HG02759 (cell line): Measurements from ENCODE around the gene ELFN2.
"Not testable (repeated sequence)": the region's sequence is repeated elsewhere in the genome, so short reads cannot be mapped to it uniquely, and the experiment has no call there.

Source experiments
- ATAC-seq: cut with Tn5 transposase; IDR thresholded peaks from one replicate; pipeline ENCODE4 v1.9.1; 2021; ENCODE audit warnings: mild to moderate bottlenecking, moderate library complexity; ENCODE audit not compliant: unreplicated experiment

ELFN2 gene

DNA sequence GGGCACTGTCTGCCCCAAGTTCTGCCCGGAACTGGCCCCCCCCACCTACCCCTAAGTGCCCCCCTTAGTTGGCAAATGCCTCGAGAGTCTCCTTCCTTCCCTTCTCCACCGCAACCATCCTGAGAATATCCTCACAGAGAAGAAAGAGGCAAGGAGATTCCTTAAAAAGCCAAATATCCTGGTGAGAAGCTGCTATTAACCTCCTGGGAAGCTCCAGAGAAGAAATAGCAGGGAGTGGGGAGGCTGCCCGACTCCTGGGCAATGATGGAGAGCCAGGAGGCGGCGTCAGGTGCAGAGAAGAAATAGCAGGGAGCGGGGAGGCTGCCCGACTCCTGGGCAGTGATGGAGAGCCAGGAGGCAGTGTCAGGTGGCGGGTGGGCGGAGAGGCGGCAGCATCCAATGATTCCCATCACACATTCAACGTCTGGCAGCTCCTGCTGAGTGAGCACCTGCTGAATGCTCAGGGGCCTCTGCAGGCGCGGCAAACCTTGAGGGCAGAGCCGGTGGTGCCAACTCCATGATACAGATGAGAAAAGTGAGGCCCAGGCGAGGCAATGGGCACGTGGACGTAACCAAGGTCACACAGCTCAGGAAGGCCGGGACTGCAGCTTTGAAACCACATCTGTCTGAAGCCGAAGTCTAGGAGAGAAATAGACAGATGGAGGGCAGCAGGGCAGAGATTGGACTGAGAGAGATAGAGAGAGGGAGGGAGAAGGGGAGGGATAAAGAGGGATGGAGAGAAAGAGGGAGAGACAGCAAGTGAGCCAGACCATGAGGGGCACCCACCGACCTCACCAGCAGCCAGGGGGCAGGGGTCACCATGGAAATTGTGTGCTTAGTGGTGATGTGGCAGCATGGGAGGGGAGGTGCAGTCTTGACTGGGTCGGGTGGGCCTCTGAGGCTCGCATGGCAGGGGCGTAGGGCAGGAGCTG lies 86.7 kb downstream of the ELFN2 start:
- no peak for ATAC-seq

DNA sequence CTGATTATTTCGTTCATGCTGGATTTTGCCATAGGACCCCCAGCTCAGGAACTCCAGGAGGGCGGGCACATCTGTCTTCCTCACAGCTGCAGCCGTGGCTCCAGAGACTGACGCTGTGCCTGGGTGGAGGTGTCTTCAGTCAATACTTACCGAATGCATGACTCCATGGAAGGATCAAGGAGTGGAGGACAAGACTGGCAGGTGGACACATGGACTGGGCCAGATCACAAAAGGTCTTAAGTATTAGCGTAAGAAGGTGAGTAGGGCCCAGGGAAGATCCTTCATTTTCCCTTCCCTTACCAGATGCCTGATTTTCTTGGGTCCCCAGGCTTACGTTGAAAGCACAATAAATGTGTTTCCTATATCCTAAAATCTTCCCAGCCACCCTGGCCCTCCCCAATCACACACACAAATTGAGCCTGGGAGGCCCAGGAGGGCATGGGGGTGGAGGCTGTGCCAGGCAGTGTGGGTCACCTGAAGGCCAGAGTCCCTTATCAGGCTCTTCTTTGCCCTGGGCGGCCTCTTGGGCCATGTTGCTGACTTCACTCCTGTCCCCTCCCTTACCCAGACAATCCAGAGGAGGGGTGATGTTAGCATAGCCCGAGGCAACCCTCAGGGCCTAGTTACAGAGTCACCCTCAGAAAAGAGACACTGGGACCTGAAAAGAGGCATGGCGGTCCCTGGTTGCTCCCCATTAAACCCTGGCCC lies 88.6 kb downstream of the ELFN2 start:
- ATAC-seq = no peak

DNA sequence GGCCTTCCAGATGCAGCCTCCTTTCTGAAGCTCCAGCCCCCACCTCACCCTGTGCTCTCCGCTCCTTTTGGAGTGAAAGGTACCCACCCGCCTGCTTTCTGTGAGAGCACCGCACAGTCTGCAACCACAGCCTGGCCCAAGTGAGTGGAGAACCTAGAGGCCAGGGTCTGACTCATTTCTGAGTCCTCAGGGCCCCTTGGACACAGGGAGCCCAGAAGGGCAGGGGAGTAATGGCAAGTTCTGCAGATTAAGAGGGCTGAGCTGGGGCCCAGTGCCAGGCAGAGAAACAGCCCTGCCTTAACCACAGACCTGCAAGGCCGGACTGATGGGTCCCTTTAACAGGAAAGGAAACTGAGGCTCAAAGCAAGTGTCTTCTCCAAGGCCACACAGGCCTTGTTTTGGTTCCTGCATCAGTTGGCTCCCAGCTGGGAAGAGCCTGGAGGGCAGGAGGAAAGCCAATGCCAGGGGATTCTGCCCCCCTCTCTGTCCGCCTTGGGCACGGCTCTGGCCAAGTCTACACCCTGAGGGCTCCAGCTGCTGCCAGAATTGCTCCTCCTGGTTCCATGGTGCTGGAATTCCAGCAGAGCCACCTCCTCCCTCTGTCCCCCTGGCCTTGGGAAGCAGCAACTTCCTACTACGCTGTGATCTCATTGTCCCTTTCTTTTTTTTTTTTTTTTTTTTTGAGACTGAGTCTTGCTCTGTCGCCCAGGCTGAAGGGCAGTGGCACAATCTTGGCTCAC lies 89.9 kb downstream of the ELFN2 start:
- ATAC-seq = no peak

DNA sequence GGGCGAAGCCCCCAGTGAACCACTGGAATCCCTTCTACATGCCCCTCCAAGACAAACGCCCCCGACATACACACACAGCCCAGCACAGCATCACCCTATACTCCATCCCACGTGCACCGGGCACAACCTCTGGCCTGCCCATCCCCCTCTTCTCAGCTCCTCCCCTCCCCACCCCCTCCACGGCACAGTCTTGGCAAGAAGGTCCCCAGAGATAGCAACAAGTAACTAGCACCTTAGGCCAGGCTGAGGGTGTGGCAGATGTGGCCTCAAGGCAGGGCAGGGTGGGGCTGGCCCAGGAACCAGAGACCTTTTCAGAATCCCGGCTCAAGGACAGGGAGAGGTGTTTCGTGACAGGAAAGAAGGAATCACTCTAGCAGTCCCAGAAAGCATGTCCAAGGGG lies 90.7 kb downstream of the ELFN2 start:
- ATAC-seq = no peak

DNA sequence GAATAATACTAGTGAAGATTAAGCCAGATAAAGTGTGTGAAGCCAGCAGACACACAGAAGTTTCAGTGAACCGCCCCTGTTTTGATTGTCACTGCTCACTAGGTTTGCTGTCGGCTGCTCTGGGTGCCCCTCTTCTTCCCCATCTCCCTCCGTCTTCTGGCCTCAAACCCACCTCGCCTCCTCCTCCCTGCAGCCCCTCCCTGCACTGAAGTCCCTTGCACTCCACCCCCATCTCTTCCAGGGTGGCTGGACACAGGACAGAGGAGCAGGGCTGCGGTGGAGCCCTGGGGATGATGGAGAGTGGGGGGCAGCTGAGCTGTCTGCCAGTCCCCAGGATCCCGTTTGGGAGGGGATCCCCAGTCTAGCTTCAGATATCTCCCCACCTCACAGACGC lies 91.5 kb downstream of the ELFN2 start:
- ATAC-seq = no peak

DNA sequence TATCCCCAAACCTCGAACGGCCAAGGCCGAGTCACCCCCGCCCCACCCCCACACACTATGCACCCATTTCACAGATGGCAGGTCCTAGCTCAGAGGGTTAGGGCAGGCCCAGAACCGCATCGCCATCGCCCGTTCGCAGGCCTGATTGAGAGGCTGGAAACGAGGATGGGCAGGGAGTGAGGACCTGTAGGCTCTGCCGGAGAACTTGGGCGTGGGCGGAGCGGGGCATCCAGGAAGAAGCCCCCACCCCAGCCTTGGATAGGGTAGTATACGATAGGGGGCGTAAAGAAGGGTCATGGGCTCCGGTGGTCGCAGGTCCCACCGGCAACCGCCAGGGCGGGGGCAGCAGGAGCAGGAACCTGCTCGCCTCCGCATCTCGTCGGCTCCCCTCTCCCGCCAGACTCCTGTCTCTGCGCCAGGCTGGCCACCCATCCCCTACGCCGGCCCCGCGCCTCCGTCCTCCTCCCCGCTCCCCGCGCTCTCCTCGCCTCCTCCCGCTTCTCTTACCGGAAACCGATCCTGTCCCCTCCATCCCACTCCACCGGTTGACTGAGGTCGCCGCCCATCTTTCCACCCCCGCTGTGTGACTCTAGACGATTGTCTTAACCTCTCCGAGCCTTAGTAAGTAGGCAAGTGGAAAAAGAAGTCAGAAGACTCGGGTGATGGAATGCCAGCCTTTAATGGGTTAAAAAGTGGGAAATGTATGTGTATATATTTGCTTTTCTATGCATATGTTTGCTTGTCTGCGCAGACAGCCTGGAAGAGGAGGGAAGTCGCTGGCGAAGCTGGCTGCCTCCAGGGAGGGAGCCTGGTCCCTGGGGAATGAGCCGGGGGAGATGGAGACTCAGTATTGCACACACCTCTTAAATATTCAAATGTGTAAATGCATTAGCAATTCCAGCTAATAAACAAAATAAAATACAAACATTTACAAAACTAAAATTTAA lies 92.1 kb downstream of the ELFN2 start:
- no peak for ATAC-seq

DNA sequence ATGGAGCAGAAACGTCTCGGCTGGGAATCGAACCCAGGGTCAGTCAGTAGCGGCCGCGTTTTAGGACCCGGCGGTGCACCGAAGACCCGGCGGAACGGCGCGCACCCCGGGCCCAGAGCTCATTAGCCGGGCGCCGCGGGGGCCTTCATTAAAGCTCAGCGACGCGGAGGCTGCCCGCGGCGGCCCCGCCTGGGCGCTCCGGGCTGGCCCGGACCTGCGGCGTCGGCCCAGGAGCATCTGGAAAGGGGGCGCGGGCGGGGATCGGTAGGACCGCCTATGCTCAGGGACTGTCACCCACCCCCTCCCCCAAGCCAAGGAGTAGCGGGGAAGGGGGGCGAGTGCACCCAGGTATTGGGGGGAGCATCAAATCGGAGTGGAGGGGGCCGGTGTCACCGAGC lies 92.8 kb downstream of the ELFN2 start:
- no peak for ATAC-seq

DNA sequence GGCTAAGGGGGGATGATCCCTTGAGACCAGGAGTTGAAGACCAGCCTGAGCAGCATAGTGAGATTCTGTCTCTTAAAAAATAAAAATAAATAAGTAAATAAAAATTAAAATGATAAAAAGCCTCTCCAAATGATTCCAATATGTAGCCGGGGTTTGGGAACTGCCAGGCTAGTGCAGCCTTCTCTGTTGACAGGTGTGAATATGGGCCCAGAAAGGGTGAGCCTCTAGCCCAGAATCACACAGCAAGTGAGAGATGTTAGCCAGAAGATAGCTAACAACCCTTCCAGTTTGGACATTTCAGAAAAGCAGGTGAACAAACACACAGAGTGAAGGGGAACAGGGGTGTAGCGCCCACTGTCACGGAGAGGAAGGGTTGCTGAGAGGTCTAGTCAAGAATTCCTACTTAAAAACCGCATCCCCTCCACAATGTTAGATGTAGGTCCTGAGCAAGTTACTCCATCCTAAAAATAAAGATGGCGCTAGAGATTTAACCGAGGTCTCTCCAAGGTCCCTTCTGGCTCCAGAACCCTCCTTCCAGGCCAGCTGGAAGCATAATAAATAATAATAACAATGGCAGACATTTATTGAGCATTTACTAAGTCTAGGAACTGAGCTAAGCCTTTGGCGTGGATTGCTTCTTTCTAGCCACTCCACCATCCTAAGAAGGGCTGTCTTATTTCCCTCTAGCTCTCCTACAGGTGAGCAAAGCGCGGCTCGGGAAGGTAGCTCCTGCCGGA lies 93.4 kb downstream of the ELFN2 start:
- no peak for ATAC-seq

DNA sequence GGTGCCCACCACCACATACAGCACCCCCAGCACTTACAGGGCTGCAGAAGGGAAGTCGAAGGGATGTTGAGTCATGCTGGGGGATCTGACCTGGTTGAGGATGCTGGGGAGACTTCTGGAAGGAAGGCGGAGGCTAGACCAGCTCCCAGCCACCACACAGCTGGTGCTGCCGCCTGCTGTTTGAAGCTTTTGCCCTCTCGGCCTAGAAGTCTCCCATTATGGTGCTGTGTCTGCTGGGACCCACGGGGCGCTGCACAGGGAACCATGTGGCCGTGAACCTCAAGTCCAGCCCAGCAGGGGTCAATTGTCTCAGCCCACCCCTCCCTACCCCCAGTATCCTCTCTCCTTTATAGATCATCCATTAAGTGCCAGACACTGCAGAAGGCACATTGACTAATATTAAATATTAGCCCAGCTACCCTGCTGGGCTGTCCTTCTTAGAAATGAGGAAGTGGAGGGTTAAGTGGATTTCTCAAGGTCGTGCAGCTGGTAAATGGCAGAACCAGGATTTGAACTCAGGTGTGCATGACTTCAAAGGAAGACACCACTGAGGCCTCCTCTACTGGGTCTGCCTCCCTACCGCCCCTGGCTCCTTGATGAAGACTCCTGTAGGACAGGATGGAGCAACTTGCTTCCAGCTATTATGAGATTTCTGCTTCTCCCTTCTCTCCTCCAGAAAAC lies 95.3 kb downstream of the ELFN2 start:
- ATAC-seq = no peak

DNA sequence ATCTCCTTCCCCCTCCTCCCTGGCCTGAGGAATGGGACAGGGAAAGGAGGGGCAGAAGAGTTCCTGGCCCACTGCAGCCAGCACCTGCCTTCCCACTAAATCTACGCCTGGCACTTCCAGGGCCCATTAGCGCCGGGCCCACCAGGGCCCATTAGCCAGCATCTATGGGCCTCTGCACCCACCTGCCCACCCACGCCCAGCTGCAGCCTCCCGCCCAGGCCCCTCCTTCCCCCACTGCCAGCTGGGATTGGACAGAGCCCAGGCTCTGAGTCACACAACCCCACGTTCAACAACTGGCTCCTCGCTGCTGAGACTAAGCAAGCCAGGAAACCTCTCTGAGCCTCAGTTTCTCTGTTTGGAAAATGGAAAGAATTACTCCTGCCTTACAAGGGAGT lies 96.2 kb downstream of the ELFN2 start:
- ATAC-seq = no peak

DNA sequence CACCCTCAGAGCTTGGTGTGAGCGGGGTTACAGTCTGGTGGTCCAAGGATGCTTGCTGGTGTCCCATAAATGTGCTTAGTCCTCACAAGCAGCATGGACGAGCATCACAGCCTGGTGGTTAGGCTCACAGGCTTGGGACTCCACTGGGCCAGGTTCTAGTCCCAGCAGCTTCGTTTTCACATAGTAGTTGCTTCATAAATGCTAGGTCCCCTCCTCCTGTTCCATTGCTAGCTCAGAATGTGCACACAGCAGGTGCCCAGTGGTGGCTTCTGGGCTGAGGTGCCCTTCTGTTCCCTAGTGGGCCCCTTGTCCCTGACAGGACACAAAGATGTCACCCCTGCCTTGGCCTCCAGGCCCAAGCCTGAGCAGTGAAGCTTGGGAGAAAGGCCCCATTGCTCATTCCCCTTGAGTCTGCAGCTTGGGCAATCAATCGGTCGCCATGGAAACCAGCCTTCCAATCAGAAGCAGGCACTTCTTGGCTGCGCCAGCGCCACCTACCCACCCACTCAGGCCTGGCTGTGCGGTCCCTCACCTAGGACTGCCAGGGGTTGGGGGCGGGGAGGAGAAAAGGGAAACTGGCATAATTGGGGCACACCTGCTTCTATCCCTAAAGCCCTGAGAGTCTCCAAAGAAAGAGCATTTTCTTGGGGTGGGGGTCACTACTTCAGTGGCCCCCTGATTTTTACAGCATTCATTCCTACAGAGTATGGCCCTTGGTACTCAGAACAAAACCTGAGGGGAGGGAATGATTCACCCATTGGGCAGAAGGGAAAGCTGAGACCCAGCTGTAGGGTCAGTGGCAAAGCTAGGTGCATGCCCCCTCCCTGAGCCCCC lies 96.9 kb downstream of the ELFN2 start:
- no peak for ATAC-seq

DNA sequence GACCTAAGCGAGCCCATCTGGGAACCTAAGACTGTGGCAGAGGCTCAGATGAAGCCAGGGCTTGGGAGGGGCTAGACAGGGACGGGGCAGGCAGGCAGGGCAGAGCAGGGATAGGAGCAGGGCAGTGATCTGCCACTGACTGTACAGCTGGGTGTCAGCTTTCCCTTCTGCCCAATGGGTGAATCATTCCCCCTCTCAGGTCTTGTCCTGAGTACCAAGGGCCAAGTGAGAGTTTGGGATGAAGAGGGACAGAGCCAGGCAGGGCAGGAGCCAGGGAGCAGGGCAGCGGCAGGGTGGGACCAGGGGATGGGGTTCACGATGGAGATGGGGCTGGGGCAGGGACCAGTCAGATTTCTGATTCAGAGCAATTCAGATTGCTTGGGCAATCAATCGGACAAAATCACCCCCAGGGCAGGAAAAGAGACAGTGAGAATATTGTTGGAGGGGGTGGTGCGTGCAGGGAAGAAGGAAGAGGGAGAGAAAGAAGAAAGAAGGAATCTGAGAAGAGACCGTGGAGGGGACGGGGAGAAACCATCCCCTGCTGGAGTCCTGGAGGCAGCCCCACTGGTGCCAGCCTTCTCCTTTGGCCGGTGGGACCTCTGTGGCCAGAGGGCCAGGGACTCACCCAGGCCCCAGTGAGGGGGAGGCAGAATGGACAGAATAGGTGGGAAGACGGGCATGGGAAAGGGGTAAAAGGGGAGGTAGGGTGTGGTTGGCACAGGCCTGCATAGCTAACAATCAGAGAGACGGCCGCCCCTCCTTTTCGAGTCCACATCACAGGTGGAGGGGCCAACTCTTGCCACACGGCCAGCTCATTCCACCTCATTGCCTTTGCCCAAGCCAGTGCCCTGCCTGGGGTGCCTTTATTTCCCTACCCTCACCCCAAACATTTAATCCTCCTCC lies 97.8 kb downstream of the ELFN2 start:
- ATAC-seq = no peak

DNA sequence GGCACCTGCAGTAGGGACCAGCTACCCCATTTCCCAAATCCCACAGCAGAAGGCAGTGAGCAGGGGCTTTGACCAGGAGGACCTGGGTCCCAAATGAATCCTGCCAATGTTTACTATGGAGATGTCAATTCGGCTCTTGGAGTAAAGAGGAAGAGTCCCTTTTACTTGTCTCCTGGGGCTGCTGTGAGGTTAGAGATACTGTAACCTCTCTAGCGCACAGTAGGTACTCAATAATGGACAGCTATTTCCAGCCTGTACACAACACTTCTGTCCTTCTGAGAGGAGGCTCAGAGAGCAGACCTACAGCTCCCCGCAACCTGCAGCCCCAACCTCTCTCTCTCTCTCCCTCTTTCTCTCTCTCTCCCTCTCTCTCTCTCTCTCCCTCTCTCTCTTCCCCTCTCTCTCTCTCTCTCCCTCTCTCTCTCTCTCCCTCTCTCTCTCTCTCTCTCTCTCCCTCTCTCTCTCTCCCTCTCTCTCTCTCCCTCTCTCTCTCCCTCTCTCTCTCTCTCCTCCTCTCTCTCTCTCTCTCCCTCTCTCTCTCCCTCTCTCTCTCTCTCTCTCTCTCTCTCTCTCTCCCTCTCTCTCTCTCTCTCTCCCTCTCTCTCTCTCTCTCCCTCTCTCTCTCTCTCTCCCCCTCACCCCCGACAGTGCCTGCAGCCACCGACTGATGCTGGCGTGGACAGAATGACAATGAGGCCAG lies 98.6 kb downstream of the ELFN2 start:
- ATAC-seq = not testable (repeated sequence)

DNA sequence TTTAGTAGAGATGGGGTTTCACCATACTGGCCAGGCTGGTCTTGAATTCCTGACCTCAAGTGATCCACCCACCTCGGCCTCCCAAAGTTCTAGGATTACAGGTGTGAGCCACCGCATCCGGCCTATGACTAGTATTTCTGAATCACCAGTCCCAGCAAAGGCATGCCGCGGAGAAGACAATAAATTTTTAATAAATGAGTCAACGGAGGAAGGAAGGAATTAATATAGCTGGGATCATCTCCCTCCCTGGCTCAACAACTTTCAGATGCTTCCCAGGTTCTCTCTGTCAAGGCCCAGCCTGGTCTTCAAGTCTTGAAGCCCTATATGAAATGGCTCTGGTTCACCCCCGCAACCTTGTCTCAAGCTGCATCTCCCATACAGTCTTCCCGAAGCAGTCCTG lies 99.3 kb downstream of the ELFN2 start:
- ATAC-seq = no peak

DNA sequence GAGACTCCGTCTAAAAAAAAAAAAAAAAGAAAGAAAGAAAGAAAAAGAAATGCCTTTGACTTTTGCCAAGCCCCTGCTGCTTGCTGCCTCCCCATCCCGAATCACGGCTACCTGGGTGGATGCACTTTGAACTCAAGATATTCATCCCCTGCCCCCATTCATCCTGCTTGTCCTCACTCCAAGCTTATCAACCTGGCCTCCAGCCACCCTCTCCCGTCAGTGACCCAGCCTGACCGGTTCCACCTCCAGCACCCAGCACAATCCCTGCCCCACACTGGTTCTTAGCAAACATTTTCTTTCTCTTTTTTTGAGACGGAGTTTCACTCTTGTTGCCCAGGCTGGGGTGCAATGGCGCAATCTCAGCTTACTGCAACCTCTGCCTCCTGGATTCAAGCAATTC lies 100.6 kb downstream of the ELFN2 start:
- ATAC-seq = no peak

DNA sequence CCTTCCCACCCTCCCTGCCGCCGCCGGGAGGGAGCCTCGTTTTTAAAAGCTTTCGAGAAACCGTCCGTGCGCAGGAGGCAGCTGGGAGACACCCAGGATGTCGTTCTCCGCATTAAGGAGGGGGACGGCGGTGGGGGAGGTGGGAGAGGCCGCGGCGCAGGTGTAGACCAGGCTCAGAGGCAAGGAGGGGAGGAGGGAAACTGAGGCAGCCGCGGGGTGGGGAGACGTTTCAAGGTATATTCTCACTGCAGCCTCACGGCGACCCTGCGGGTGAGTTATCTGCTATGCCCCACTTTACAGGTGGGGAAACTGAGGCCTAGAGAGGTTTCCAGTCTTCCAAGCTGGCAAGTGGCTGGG lies 102.3 kb downstream of the ELFN2 start:
- no peak for ATAC-seq
